SK-N-SH (cell line): Measurements from ENCODE around the gene MAP3K1. TPM values are rescaled to one million over a fixed set of nuclear protein-coding genes. Genes with fewer than 3 reads are reported as not detected.
A peak's percentile ranks its signal among the peaks of the same experiment; 100 is the strongest.

Source experiments
- CTCF ChIA-PET: fragments of 300-600, 350-600 bp; formaldehyde crosslinking; extraction: SDS; loops from one replicate; lab custom pipeline; 2021; lab: Yijun Ruan, JAX
- POLR2A ChIA-PET: fragments of 350-600 bp; sonication (Branson Sonifier 250); formaldehyde crosslinking; extraction: SDS; loops from one replicate; lab custom pipeline; 2020; ENCODE audit warnings: antibody characterized with exemption, inconsistent platforms; lab: Yijun Ruan, JAX
- DNase-seq: peaks from one replicate; pipeline ENCODE4 v3.0.0; 2012
- H2AFZ ChIP-seq: fragments of 200-600 bp; sonication (generic); 2 replicates; pipeline ENCODE4 v1.8.1; 2016; ENCODE audit warnings: antibody characterized with exemption, mild to moderate bottlenecking, low read depth
- H3F3A ChIP-seq: fragments of 200-600 bp; sonication (generic); replicated peaks from 2 replicates; pipeline ENCODE3; 2016; ENCODE audit warnings: antibody characterized with exemption, mild to moderate bottlenecking; ENCODE audit not compliant: insufficient read depth
- H3K27ac ChIP-seq, 2 experiments: fragments of 200-500 bp in 1 of 2; fragments of 200-600 bp in 1 of 2; sonication (Bioruptor generic) in 1 of 2; sonication (generic), shearing (Covaris generic) in 1 of 2; 2 replicates each; pipeline versions ENCODE4 v1.5.1 to v1.6.1; 2014 to 2016; ENCODE audit warnings: low read depth in 2 of 2, inconsistent platforms in 1 of 2, low read length in 1 of 2, mild to moderate bottlenecking in 1 of 2, mixed read lengths in 1 of 2
- H3K27me3 ChIP-seq: fragments of 200-600 bp; sonication (generic), shearing (Covaris generic); 2 replicates; pipeline ENCODE4 v1.6.1; 2016; ENCODE audit warnings: mixed run types; ENCODE audit not compliant: insufficient read depth
- H3K36me3 ChIP-seq, 2 experiments: fragments of 200-500 bp in 1 of 2; fragments of 200-600 bp in 1 of 2; sonication (Bioruptor generic) in 1 of 2; sonication (generic) in 1 of 2; replicated peaks in 1 of 2; 2 replicates each; pipeline versions ENCODE3 to v1.5.1; 2014 to 2016; ENCODE audit warnings: low read length in 1 of 2, mild to moderate bottlenecking in 1 of 2; ENCODE audit not compliant: insufficient read depth in 2 of 2, control insufficient read depth in 1 of 2
- H3K4me1 ChIP-seq, 2 experiments: fragments of 200-500 bp in 1 of 2; fragments of 200-600 bp in 1 of 2; sonication (Bioruptor generic) in 1 of 2; sonication (generic), shearing (Covaris generic) in 1 of 2; 2 replicates each; pipeline versions ENCODE4 v1.5.1 to v1.6.1; 2014 to 2016; ENCODE audit warnings: low read depth in 1 of 2, low read length in 1 of 2, mixed run types in 1 of 2; ENCODE audit not compliant: insufficient read depth in 2 of 2, control insufficient read depth in 1 of 2
- H3K4me2 ChIP-seq: fragments of 200-600 bp; sonication (generic), shearing (Covaris generic); 2 replicates; pipeline ENCODE4 v1.6.1; 2017; ENCODE audit warnings: mixed run types
- H3K4me3 ChIP-seq, 2 experiments: fragments of 200-500 bp in 1 of 2; fragments of 200-600 bp in 1 of 2; sonication (Bioruptor generic) in 1 of 2; sonication (generic), shearing (Covaris generic) in 1 of 2; 2 replicates each; pipeline versions ENCODE4 v1.5.1 to v1.8.1; 2014 to 2016; ENCODE audit warnings: low read depth in 2 of 2, inconsistent platforms in 1 of 2, low read length in 1 of 2, mild to moderate bottlenecking in 1 of 2, mixed read lengths in 1 of 2, moderate library complexity in 1 of 2
- H3K79me2 ChIP-seq: fragments of 200-600 bp; sonication (generic); 2 replicates; pipeline ENCODE4 v1.8.1; 2017; ENCODE audit warnings: mild to moderate bottlenecking; ENCODE audit not compliant: insufficient read depth
- H3K9ac ChIP-seq: fragments of 200-600 bp; sonication (generic); 2 replicates; pipeline ENCODE4 v1.6.1; 2017; ENCODE audit warnings: mixed run types
- H3K9me2 ChIP-seq: fragments of 200-600 bp; sonication (generic); 2 replicates; pipeline ENCODE4 v1.6.1; 2017; ENCODE audit warnings: mixed run types
- H3K9me3 ChIP-seq: fragments of 200-600 bp; sonication (generic); 2 replicates; pipeline ENCODE4 v1.6.1; 2017; ENCODE audit warnings: mixed run types, mild to moderate bottlenecking, moderate library complexity
- H4K20me1 ChIP-seq: fragments of 200-600 bp; sonication (generic); 2 replicates; pipeline ENCODE4 v1.6.1; 2017; ENCODE audit warnings: mild to moderate bottlenecking, mixed run types; ENCODE audit not compliant: insufficient read depth
- EP300 ChIP-seq, 2 experiments: IDR thresholded peaks; 2 replicates each; pipeline versions ENCODE4 v1.4.0 to v1.6.1; 2012; ENCODE audit warnings: borderline replicate concordance in 1 of 2, low read depth in 1 of 2, low read length in 1 of 2
- EZH2phosphoT487 ChIP-seq: fragments of 200-600 bp; sonication (generic); IDR thresholded peaks from 2 replicates; pipeline ENCODE4 v1.6.1; 2017; ENCODE audit warnings: low read depth, mixed run types, mild to moderate bottlenecking, antibody characterized with exemption, moderate library complexity, borderline replicate concordance
- FOSL2 ChIP-seq: IDR thresholded peaks from 2 replicates; pipeline ENCODE4 v1.4.0; 2012; ENCODE audit warnings: low read depth, mild to moderate bottlenecking, moderate library complexity, borderline replicate concordance
- GATA2 ChIP-seq: sonication (generic); formaldehyde crosslinking; IDR thresholded peaks from 2 replicates; pipeline ENCODE4 v1.5.0; 2020; ENCODE audit warnings: mild to moderate bottlenecking, missing genetic modification reagents
- MEF2A ChIP-seq: IDR thresholded peaks from 2 replicates; pipeline ENCODE4 v1.4.0; 2012; ENCODE audit warnings: low read depth, borderline replicate concordance
- MXI1 ChIP-seq: IDR thresholded peaks from 2 replicates; pipeline ENCODE4 v1.6.1; 2012; ENCODE audit warnings: mild to moderate bottlenecking, low read depth, low read length, improper control_type of control experiment
- POLR2AphosphoS5 ChIP-seq: IDR thresholded peaks from 2 replicates; pipeline ENCODE4 v1.6.1; 2012; ENCODE audit warnings: low read depth, low read length
- RAD21 ChIP-seq: IDR thresholded peaks from 2 replicates; pipeline ENCODE4 v1.6.1; 2012; ENCODE audit warnings: mild to moderate bottlenecking, low read length
- RCOR1 ChIP-seq: fragments of 150-350 bp; IDR thresholded peaks from 2 replicates; pipeline ENCODE4 v1.6.1; 2017; ENCODE audit warnings: antibody characterized with exemption, low read length
- REST ChIP-seq: IDR thresholded peaks from 2 replicates; pipeline ENCODE4 v1.6.1; 2012; ENCODE audit warnings: mild to moderate bottlenecking, low read depth, low read length, moderate library complexity
- RFX5 ChIP-seq: IDR thresholded peaks from 2 replicates; pipeline ENCODE4 v1.6.1; 2012; ENCODE audit warnings: mild to moderate bottlenecking, improper control_type of control experiment, low read length
- TAF1 ChIP-seq: IDR thresholded peaks from 2 replicates; pipeline ENCODE4 v1.6.1; 2012; ENCODE audit warnings: low read depth, mild to moderate bottlenecking, low read length, moderate library complexity, borderline replicate concordance
- TEAD4 ChIP-seq: IDR thresholded peaks from 2 replicates; pipeline ENCODE4 v1.4.0; 2012; ENCODE audit warnings: mild to moderate bottlenecking, borderline replicate concordance; ENCODE audit not compliant: insufficient read depth
- WGBS: methylation state at CpG from one replicate; pipeline ENCODE4 v1.1.6; 2017; ENCODE audit warnings: low lambda C conversion rate; 5-methylcytosine and 5-hydroxymethylcytosine counted together
- polyA plus RNA-seq, 3 experiments: library from polyadenylated mRNA; depleted of rRNA; stranded (reverse); fragments of >200 nt; gene quantifications; 2 replicates each; pipeline ENCODE4 v1.2.3, GENCODE V29; 2012

The MAP3K1 gene
- polyA plus RNA-seq, 1 of the 3 experiments (the other 2 are of a cell fraction), result 2.2 TPM

- TF ChIP-seq EP300 (IDR thresholded peaks at IDR 0.05; ENCODE audit: borderline replicate concordance in 1 of 2, low read depth in 1 of 2, low read length in 1 of 2), result no peak
- no peak for TF ChIP-seq FOSL2
Observed at GRCh38 chr5:56913766-56914165, 98.4 kb downstream of the MAP3K1 start (continued).

DNA sequence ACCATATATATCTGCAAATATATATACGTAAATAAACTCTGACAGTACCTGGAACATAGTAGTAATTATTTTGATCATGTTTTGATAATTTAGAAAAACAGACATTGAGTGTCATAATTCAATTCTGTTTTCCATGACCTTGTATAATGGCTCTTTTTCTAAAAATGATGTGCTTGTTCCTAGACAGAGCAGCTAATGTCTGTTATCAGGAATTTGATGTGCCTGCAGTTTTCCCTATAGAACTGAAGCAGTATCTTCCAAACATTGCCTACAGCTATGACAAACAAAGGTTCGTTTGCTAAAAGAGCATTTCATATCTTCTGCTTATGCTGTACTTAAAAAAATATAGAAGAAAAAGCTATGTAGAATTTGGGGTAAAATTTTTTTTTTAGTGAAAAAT, 99.3 kb downstream of the MAP3K1 start:
- H3K27ac ChIP-seq, result peak overlapping the region in 1 of 2 experiments; percentile 79; a peak in 2 of 4 replicates
- peaks cover 18% of the 10 kb centered on the region for H3F3A ChIP-seq
- DNase-seq, result peak; percentile 42
- no peak overlapping the region for H3K4me3 ChIP-seq
- H3K9me3 ChIP-seq, result no peaks in the 10 kb centered on the region
- ChIA-PET CTCF (no interaction called here), POLR2A (interaction anchor here (0.8 to 1.1 kb wide), 3 partner anchors 24 to 36 kb away, joined by 3 to 4 read pairs (median 3); no protein-coding TSS in a partner anchor)
- peaks cover 15% of the 10 kb centered on the region; the same call in 1 of the 2 replicates for H3K79me2 ChIP-seq
- peaks cover 0 to 12% of the 10 kb centered on the region in 2 experiments; a peak in 2 of 4 replicates for H3K4me1 ChIP-seq
- peak; percentile 47; the same call in 1 of the 2 replicates for TF ChIP-seq MXI1
- TF ChIP-seq EP300 (IDR thresholded peaks at IDR 0.05; ENCODE audit: borderline replicate concordance in 1 of 2, low read depth in 1 of 2, low read length in 1 of 2), result peak in 1 of 2 experiments; percentile 78; a peak in 2 of 4 replicates
- TF ChIP-seq REST, result no peak
- peak; percentile 80 for TF ChIP-seq RCOR1
- peak; percentile 20; the same call in 1 of the 2 replicates for TF ChIP-seq RAD21
- TF ChIP-seq MEF2A, result no peak
- no peak for TF ChIP-seq TEAD4
- no peak for TF ChIP-seq TAF1
- peak; percentile 87 for TF ChIP-seq GATA2
- no peak for TF ChIP-seq POLR2AphosphoS5
- no peak for TF ChIP-seq RFX5
- TF ChIP-seq EZH2phosphoT487, result no peak
- no peak overlapping the region for H3K4me2 ChIP-seq
- no peaks in the 10 kb centered on the region for H3K9me2 ChIP-seq
- no peaks in the 10 kb centered on the region for H4K20me1 ChIP-seq
- H3K9ac ChIP-seq, result no peak overlapping the region
- 70% methylated on average over 2 of the region's 2 CpGs for WGBS
- no peaks in the 10 kb centered on the region for H3K27me3 ChIP-seq
- H2AFZ ChIP-seq, result no peak overlapping the region
- H3K36me3 ChIP-seq, result peaks cover 24 to 28% of the 10 kb centered on the region in 2 experiments
